Femur (tissue), 1 donor: ENCODE results near the gene PTH2.

Source experiments
- DNase-seq: peaks from one replicate; pipeline ENCODE4 v3.0.0-alpha.2; 2017

The PTH2 gene

DNA sequence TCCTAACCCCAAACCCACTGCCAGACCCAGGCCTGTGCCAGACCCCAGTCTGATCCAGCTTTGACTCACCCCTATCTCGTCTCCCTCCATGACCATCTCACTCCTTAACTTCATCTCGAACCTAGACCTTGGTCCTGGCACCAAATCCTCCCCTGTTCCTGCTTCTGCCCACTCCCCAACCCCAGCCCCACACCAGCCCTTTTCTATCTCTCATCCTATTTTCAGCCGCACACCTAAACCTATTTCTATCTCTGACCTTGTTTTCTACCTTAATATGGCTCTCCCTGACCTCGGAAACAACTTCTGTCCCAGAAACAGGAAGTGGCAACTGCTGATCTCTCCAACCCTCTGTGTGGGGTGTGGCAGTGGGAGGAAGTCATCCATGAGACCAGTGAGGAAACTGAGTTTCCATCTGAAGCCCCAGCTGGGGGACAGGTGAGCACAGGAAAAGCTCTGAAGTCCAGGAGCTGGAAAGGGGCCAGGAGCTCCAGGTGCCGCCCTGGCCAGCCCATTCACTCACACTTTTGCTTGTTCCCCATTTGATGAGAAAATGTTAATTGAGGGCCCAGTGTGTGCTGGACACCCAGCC, 13.7 kb downstream of the PTH2 start:
- no peak for DNase-seq

DNA sequence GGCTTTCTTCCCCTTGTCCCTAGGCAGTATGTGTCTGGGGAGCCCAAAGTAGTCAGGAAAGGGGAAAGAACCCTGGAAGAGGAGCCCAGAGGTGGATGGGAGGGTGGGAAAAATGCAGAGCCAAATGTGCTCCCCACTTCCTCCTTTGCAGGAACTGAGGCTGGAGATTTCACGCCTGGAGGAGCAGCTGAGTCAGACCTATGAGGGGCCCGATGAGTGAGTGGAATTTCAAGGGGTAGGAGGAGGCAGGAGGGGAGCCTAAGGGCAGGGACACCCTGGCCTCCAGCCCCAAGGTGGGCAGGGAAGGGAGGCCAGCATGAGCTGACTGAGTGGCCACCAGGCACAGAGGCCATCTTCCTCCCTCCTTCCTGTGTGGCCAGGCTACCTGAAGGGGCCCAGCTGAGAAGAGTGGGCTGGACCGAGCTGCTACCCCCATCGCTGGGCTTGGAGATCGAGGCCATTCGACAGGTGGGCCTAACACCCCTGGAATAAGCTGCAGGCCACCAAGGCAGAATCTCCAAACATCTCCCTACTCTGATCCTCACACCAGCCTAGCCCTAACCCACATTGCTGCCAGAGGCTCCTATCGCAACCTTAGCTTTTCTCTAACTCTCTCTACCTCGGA, 14.3 kb downstream of the PTH2 start:
- no peak for DNase-seq

DNA sequence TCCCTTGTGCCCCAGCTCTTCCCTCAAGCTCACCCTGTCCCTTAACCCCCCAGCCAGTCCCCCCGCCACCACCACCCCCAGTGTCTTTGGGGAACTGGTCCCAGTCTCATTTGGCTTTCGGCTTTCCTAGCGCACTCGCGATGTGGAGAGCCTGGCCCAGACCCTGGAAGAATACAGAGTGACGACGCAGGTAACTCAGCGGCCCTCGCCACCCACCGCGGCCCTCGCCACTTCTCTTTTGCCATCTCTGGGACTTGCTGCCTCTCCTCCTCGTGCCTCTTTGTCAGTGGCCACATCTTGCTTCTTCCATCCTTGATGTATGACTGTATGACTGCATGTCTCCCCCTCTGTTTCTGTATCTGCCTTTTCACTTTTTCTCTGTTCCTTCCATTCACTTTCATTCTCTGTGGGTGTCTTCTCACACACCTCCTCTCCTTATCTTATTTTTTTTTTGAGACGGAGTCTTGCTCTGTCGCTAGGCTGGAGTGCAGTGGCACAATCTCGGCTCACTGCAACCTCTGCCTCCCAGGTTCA, 15.7 kb downstream of the PTH2 start:
- DNase-seq, result no peak

DNA sequence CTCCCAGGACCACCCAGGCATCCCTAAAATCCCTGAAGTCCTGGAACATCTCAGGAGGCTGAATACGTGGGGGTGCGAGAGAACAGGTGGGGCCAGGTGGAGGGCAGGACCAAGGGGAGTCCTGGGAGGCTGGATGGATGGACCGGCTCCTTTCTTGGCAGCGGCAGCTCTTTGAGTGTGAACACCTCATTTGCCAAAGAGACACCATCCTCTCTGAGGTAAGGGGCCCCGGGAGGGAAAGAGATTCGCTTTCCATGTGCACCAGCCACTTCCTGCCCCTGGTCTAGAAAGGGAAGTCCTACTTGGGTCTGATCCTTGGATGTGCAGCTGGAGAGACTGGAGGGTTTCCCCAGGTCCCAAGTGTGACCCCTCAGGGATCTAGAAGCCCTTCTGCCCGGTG, 16.2 kb downstream of the PTH2 start:
- DNase-seq, result no peak

DNA sequence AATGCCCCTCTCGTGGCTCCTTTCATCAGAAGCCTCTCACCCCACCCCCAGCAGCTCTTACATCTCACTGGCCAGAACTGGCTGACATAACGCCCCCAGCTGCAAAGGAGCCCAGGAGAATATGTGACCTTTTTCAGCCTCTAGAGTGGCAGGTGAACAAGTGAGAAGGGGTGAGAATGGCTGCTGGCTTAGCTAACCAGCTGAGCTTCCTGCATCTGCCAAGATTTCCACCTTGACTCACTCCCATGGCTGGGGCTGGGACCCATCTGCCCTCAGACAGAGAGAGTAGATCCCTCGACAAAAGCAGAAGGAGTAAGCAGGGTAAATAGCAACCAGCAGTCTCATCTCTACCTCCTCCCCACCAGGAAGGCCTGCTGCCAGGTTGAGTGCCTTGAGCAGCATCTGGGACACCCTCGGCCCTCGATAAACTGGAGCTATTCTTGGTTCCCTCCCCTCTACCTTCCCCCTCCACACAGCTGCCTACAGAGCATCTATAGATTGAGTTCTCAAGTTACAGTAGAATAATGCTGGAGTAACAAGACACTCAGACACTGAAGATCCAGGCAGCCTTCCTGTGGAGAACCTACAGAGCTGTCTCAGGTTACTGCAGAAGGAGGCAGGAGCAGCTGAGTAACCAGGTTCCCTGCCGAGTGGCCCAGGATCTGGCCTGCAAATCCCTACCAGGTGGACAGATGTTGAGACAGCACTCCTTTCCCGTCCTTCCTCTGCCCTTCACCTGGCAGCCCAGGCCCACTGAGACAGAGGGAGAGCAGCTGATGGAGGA, 19.6 kb downstream of the PTH2 start:
- DNase-seq, result no peak

DNA sequence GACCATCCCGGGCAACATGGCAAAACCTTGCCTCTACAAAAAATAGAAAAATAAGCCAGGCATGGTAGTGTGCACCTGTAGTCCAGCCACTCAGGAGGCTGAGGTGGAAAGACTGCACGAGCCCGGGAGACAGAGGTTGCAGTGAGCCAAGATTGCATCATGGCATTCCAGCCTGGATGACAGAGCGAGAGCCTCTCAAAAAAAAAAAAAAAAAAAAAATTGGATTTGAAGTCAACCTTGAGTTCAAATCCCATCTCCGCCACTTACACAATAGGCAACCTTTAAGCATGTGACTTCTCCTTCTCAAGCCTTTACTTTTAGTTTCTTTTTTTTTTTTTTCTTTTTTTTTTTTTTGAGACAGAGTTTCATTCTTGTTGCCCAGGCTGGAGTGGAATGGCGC, 23.2 kb downstream of the PTH2 start:
- DNase-seq, result no peak

- DNase-seq, result no peak
These were observed 24.3 kb downstream of the PTH2 start for GRCh38 chr19:49398931-49399330.

DNA sequence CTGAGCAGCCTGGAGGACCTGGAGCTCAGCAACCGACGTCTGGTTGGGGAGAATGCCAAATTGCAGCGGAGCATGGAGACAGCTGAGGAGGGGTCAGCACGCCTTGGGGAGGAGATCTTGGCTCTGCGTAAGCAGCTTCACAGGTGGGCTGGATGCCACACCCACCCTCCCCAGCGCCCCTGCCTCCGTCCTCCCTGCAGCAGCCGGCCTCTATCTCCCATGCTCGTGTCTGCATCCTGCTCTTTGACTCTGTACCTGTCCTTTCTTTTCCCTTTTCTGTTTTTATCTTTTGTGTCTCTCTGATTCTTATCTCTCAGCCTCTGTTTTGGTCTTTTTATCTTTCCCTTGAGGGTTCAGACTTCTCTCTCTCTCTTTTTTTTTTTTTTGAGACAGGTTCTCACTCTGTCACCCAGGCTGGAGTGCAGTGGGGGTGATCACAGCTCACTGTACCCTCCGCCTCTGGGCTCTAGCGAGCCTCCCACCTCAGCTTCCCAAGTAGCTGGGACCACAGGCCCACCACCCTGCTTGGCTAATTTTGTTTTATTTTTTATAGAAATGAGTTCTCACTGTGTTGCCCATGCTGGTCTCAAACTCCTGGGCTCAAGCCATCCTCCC, 25.1 kb downstream of the PTH2 start:
- no peak for DNase-seq

DNA sequence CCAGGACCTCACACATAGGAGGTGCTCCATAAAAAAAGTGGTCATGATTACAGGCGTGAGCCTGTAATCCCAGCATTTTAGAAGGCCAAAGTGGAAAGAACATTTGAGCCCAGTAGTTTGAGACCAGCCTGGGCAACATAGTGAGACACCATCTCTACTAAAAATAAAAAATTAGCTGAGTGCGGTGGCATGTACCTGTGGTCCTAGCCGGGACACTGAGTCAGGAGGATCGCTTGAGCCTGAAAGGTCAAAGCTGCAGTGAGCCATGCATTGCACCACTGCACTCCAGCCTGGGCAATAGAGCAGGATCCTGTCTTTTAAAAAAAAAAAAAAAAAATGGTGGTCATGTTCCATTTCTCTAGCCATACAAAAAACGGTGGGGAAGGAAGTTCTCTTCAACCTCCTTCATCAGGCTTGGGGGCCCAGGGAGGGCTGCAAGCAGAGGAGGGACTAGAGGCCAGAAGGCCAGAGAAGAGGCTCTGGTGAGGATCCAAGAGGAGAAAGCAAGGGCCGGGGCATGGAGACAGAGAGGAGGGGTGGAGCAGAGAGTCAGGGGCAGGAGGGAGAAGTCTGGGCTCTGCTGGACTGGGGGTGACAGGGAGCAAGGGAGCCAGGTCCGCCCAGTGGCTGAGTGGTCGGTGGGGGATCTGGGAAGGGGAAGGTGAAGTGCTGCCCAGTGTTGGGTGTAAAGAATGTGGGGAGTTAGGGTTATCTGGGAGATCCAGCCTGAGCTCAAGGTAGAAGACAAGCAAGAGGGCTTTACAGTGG, 26.3 kb downstream of the PTH2 start:
- no peak for DNase-seq

DNA sequence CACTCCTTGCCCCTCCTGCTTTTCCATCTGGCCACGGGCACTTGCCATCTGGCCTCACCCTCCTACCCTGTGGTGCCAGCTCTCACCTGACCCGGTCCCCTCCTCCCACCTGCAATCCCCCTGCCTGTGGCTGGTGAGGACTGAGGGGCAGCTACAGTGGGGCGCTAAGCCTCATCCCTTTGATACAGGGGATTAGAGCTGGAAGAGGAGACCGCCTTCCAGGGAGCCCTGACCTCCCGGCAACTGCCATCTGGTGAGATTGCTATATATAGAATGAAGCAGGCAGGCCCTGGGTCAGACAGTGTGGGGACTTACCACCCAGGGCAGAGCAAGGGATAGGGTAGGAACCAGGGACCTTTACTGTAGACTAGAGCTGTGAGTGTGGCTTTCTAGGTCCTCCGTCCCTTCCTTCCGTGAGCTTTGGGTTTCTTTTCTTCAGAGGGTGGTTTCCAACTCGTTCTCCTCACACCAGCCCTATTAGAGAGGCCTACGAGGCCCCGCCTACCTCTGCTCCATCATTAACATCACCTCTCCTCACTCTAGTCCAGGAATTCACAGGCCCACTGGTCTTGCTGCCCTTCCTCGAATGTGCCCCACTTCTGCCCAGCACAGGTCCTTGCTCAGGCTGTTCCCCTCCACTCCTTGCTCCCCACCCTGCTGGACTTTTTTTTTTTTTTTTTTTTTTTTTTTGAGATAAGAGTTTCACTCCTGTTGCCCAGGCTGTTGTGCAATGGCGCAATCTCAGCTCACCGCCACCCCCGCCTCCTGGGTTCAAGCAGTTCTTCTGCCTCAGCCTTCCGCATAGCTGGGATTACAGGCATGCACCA, 27.4 kb downstream of the PTH2 start:
- DNase-seq, result no peak

DNA sequence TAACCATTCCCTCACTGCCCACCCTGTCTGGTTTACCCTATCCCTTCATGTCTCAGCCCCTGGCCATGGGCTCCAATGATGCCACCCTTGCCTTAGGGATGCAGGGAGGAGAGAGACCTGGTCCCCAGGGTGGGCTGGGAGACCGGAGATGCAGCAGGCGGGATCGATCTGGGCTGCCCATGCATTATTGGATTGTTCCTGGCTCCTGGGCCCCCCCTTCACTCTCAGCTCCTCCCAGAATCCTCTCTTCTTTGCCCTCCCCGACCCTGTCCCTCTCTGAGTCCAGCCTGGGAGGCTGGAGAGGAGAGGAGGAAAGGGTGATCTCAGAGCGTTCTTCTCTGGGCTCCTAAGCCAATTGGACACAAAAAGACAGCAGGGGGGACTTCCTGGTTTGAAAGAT, 29.4 kb downstream of the PTH2 start:
- DNase-seq, result no peak

DNA sequence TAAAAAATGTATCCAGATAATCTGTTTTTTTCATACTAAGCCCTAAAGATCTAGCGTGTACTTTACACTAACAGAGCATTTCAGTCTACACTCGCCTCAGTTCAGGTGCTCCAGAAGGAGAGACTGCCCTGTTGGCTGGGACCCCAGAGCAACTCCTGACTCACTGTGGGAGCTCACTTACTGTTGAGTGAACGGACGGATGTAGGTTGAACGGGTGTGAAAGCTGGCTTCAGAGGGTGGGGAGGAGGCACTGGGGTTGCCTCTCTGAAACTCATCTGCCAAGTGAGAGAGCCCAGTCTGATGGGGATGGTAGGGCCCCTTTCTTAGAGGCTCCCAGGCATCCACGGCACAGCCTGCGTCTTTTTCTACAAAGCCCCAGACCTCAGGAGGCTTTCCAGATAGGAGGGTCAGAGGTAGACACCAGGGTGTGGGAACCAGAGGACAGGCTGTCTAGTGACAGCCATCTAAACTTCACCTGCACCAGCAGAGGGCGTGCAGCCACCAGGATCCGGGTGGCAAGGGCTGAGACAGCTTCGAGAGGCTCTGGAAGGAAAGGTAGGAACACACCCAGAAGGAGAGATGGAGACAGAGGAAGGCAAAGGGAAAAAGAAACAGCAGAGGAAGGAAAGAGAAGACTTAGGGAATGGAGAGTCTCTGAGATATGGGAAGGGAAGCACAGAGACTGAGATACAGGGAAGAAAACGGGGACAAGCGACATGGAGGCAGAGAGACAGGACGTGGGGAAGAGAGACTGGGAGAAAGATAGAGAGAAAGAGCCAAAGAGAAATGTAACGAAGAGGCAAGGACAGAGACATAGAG, 31.5 kb downstream of the PTH2 start:
- DNase-seq, result peak; percentile 87

DNA sequence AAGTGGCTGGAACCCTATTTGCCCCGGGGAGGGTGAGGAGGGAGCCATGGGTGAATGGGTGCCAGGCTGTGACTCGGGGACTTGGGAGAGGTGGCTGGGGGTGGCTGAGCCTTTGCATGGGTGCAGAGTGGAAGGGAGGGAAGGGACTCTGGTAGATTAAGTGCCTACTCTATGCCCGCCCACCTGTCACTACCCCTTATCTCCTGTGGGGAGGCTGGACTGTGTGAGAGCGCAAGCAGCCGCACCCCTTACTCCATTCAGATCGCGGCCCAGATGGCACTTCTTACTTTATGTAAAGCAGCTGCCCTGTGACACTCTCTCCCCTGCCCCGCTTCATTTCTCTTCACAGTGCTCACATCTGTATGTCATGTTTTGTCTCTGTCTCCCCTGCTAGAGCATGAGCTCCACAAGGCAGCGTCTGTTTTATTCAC, 32.3 kb downstream of the PTH2 start:
- no peak for DNase-seq

DNA sequence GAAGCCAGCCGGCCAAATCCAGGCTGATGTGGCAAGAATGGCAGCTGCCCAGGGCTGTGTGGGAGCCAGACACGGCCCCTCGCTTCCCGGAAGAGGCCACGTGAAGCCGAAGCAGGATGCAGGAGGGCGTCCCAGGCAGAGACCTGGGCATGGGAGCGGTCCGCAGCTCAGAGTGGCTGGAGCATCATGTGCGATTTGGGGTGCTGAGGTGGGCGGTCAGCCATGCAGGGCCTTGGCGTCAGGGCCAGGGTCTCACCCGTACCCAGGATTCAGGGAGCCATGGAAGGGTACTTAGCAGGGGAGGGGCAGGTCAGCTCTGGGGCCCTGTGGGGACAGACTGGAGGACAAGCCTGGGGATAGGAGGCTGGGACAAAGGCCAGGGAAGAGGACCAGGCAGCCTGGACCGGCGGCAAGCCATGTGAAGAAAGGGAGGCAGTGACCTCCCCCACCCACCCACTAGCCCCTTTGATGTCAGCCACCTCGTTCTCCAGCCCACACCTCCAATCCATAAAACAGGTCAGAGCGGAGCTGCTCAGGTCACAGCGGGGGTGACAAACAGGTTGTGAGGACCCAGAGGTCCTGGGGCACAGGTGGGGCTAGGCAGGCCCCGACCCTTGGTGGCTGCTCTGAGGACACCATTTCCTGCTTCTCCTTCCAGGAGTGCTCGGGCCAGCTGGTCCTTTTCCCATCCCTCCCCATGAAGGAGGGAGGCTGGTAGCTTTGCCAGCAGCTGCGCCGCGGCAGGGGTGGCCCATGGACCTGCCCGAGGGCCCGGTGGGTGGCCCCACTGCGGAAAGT, 32.9 kb downstream of the PTH2 start:
- no peak for DNase-seq

- no peak for DNase-seq
These were observed 33.8 kb downstream of the PTH2 start for GRCh38 chr19:49389406-49389805.

DNA sequence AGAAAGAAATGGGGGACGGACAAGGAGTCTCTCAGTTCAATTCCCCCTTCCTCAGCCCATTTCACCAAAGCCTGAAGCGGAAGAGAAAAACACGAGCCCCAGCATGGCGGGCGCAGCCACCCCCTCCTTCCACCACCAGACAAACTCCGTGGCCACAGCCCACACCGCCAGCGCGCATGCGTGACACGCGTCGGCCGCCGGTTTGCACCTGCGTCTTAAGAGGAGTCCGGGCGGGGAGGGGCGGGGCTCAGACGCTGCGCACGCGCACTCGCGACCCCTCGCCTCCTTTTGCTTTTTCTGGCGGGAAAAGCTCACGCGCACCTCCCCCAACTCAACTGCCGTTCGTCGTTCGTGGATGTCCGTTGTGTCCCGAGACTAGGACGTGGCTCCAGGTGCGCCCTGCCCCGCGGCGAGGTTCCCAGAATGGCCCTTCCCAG, 35.3 kb downstream of the PTH2 start, which contains the start of gene KASH5:
Gene KASH5 (plus strand): TSS at position 314 of the 437 bp plus-strand sequence. CDS start 2,635 bp downstream, outside the sequence.
- peak; percentile 76 for DNase-seq

DNA sequence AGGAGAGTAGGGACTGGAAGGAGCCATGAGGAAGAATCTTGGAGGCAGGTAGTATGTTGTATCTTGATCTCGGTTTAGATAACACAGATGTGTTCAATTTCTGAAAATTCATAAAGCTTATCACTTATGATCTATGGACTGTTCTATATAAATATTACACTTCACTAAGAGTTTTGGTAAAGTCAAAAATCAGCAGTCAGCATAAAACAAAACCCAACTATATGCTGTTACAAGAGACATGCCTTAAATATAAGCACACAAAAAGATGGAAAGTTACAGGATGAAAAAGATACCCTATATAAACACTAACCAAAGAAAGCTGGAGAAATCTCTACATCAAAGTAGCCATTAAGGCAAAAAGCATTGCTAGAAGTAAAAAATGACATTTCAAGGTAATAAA, 39.6 kb downstream of the PTH2 start:
- DNase-seq, result no peak

GRCh38 chr19:49382639-49383038, 40.6 kb downstream of the PTH2 start:
- DNase-seq, result no peak

DNA sequence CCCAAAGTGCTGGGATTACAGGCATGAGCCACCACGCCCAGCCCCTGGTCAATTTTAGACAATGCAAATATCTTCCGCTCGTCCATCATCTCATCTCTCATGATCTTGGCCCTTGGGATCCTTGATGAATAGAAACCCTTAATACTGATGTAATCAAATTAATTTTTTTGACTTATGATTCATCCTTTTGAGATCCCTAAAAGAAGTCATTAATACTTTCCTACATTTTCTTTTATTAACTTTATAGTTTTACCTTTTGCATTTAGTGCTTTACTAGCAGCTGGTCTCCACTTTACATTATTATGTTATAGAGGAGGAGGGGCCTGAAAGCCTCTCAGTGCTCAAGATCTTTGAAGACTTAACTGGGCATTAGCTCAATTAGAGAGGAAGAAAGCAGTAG, 42.9 kb downstream of the PTH2 start:
- DNase-seq, result no peak

DNA sequence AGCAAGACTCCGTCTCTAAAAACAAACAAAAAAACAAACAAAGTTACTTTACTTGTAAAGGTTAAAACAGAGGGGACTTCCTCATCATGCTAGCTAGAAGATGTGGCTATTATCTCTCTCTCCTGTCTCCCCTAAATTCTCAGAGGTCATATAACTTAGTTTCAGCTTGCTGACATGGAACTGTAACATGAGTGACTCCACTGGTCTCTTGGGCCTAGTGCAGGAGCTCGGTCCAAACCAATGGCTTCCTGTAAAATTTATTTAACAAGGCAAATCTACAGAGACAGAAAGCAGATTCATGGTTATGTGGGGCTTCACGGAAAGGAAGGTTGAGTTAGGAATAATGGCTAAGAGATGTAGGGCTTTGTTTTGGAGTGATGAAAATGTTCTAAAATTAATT, 44.7 kb downstream of the PTH2 start:
- no peak for DNase-seq
